HUES48 (cell line): Measurements from ENCODE around the gene FITM1.
A peak's percentile ranks its signal among the peaks of the same experiment; 100 is the strongest.

ENCODE experiments used
- H3K27ac ChIP-seq: one replicate; pipeline ENCODE4 v1.7.0; 2013; ENCODE audit warnings: low read depth, low read length, inconsistent platforms
- H3K27me3 ChIP-seq: 2 replicates; pipeline ENCODE4 v1.6.1; 2013; ENCODE audit warnings: mild to moderate bottlenecking, low read length; ENCODE audit not compliant: control insufficient read depth, insufficient read depth
- H3K36me3 ChIP-seq: 2 replicates; pipeline ENCODE4 v1.6.1; 2013; ENCODE audit warnings: low read length; ENCODE audit not compliant: control insufficient read depth, insufficient read depth
- H3K4me1 ChIP-seq: 2 replicates; pipeline ENCODE4 v1.6.1; 2013; ENCODE audit warnings: mild to moderate bottlenecking, low read length; ENCODE audit not compliant: control insufficient read depth, insufficient read depth
- H3K4me3 ChIP-seq: 2 replicates; pipeline ENCODE4 v1.5.1; 2013; ENCODE audit warnings: mild to moderate bottlenecking, low read depth, low read length
- H3K9ac ChIP-seq: 2 replicates; pipeline ENCODE4 v1.6.1; 2013; ENCODE audit warnings: mild to moderate bottlenecking, low read depth, low read length, moderate library complexity
- H3K9me3 ChIP-seq: 2 replicates; pipeline ENCODE4 v1.6.1; 2013; ENCODE audit warnings: low read length; ENCODE audit not compliant: control insufficient read depth, insufficient read depth

FITM1 gene

DNA sequence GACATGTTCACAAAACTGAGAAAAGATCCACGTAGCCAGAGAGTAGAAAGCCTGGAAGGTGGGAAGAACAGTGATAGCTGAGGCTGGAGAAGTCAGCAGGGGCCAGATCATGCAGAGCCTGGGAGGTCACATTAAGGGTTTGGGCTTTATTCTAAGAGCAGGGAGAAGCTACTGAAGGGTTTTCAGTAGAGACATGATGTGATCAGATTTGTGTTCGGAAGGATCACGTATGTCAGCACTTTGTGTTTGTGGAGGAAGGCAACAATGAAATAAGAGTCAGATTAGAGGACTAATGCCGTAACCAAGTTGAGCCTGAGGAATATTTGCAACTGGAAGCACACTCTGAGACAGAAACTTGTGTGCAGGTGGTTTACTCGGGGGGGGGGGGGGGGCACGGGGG is 40.6 kb upstream of the FITM1 start:
- H3K4me3 ChIP-seq: no peak overlapping the region
- H3K9ac ChIP-seq: no peak overlapping the region
- H3K27ac ChIP-seq: no peak overlapping the region
- H3K4me1 ChIP-seq: peaks cover 6% of the 10 kb centered on the region
- H3K27me3 ChIP-seq: no peaks in the 10 kb centered on the region
- no peaks in the 10 kb centered on the region for H3K36me3 ChIP-seq
- no peaks in the 10 kb centered on the region for H3K9me3 ChIP-seq

DNA sequence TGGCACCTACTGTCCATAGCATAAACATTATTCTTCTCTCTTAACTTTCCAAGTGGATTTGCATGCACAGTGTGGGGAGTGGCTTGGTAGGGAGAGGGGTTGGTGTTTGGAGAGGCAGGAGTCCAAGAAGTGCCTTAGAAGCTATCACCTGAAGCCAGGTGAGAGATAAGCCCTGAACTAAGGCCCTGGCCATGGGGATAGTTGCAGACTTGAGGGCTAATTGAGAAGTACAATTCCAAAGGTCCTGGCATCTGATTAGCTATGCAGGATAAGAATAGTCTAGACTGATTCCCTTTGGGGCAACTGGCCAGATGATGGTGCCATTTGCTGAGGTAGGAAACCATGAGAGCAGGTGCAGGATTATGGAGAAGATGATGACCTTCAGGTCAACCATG is 38.4 kb upstream of the FITM1 start:
- Histone ChIP-seq H3K36me3 (no peaks in the 10 kb centered on the region), H3K4me3 (no peak overlapping the region), H3K9me3 (no peaks in the 10 kb centered on the region), H3K27ac (no peak overlapping the region), H3K4me1 (peaks cover 16% of the 10 kb centered on the region), H3K27me3 (no peaks in the 10 kb centered on the region), H3K9ac (no peak overlapping the region)

DNA sequence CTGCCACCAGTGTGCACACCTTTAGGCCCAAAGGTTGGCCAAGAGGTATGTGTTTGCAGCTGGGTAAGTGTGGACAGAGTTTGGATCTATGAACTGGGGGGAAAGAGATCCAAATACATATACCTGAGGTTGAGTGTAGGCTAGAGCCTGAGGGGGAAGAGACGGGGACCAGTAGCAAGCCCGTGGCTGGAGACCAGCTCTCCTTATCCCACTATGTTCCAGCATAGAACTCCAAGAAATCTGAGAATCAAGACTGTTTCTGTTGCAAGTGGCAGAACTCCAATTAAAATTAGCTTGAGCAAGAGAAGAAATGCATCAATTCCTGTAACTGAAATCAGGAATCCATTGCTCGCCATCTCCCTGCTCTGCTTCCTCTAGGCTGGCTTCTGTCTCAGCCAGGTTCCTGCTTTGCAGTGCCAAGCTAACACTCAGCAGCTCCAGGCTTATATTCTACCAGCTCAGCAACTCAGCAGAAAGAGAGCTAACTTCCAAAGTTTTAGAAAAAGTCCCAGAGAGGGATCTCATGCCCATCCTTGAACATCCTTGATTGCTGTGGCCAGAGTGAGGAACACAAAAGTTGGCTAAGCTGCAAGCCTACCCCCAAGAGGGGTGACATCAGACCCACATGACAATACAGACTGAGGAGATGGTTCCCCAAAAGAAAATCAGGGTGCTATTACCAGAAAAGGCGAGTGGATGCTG is 37.8 kb upstream of the FITM1 start:
- Histone ChIP-seq H3K27me3 (no peaks in the 10 kb centered on the region), H3K27ac (no peak overlapping the region), H3K4me1 (peaks cover 16% of the 10 kb centered on the region), H3K4me3 (no peak overlapping the region), H3K36me3 (0 out of 2 replicates have a peak, but pooled peaks cover under 1% of the 10 kb centered on the region), H3K9me3 (no peaks in the 10 kb centered on the region), H3K9ac (no peak overlapping the region)

DNA sequence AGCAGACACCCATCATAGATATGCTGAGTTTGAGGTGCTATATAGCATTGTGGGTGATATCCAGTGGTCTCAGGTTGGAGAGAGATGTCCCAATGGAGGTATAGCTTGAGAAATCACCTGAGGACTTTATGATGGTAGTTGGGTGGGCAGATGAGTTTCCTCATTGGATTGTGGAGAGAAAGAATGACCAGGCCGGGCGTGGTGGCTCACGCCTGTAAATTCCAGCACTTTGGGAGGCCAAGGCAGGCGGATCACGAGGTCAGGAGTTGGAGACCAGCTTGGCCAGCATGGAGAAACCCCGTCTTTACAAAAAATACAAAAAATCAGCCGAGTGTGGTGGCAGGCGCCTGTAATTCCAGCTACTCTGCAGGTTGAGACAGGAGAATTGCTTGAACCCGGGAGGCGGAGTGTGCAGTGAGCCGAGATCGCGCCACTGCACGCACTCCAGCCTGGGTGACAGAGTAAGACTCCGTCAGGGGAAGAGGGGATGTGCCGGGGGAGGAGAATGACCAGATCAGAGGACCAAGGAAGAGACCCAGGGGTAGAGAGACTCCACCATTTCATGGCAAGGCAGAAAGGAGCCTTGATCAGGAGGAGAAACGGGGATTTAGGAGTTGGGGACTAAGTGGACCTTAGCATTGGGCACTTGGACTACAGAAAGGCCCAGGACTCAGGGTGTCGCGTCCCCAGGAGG is 37.1 kb upstream of the FITM1 start:
- H3K27ac ChIP-seq: peak overlapping the region; percentile 82
- peaks cover 8% of the 10 kb centered on the region for H3K36me3 ChIP-seq
- peaks cover 16% of the 10 kb centered on the region for H3K4me1 ChIP-seq
- H3K9ac ChIP-seq: peak overlapping the region; percentile 74
- H3K4me3 ChIP-seq: peak overlapping the region; percentile 46
- H3K27me3 ChIP-seq: no peaks in the 10 kb centered on the region
- H3K9me3 ChIP-seq: no peaks in the 10 kb centered on the region

DNA sequence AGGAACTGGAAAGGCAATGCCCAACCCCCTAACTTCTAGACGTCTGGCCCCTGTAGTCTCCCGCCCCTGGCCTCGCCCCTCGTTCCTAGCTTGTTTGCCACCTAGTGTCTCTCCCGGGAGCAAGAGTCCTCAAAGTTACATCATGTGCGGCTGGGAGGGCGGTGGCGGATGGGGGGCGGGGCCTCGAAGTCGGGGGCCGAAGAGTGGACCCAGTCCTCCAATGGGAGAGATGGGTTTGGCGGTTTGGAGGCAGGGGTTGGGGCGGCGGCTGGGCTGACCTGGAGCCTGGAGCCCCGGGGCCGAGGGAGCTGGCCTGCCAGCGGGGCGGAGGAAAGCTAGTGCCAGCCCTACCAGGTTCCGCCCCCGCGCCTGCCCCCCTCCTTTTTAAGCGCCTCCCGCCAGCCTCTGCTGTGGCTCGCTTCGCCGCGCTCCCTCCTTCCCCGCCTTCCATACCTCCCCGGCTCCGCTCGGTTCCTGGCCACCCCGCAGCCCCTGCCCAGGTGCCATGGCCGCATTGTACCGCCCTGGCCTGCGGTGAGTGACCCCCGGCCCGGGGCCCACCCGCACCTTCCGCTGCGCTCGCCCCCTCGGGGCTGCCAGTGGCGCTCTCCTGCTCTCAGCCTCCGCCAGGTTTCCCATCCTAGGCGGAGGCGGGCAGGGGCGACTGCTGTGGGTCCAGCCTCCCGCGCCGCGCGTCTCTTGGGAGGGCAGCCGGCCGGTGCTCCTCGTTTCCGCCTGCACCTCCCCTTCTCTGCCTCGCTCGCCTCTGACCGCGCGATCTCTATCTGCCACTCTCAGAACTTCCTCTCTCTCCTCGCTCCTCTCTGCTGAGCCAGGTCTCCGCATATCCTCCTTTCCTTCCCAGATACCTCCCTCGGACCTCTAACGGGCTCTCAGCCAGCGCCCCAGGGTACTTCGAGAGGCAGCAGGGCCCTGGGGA is 36.3 kb upstream of the FITM1 start, which contains the start of gene PCK2:
TSS of gene PCK2 (plus strand) at position 411 of the 940 bp plus-strand sequence. CDS start at position 506, 95 bp downstream.
- peak within 1 kb of the TSS; percentile 88 for H3K27ac ChIP-seq

DNA sequence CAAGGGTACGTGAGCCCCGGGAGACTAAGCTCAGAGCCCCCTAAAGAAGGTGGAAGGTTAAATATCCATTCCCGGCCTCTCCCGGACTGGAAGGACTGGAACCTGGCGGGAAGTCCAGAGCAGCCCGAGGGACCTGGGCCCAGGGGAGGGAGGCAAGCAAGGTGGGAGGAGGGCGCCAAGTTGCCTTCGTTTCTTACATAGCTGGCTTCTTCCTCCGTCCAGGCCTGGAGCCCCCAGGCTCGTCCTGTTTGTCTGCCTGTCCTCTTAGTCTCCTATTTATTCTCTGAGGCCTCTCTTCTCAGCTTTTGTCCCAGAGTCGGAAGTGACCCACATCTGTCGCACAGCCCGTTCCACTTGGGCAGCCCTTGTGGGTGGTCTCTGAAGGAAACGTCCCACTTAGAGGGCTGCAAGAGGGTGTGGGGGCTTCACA is 35.6 kb upstream of the FITM1 start:
- peaks cover 16% of the 10 kb centered on the region for H3K4me1 ChIP-seq
- H3K9me3 ChIP-seq: no peaks in the 10 kb centered on the region
- peak overlapping the region; percentile 85 for H3K4me3 ChIP-seq
- no peaks in the 10 kb centered on the region for H3K27me3 ChIP-seq
- peak overlapping the region; percentile 88 for H3K27ac ChIP-seq
- H3K9ac ChIP-seq: peak overlapping the region; percentile 89
- H3K36me3 ChIP-seq: peaks cover 23% of the 10 kb centered on the region

More for the DNA sequence above, 36.3 kb upstream of the FITM1 start, which contains the start of gene PCK2:
- Histone ChIP-seq H3K9me3 (no peaks in the 10 kb centered on the region), H3K27me3 (no peaks in the 10 kb centered on the region), H3K36me3 (peaks cover 16% of the 10 kb centered on the region), H3K4me1 (peaks cover 16% of the 10 kb centered on the region), H3K4me3 (peak within 1 kb of the TSS; percentile 85), H3K9ac (peak within 1 kb of the TSS; percentile 89)

DNA sequence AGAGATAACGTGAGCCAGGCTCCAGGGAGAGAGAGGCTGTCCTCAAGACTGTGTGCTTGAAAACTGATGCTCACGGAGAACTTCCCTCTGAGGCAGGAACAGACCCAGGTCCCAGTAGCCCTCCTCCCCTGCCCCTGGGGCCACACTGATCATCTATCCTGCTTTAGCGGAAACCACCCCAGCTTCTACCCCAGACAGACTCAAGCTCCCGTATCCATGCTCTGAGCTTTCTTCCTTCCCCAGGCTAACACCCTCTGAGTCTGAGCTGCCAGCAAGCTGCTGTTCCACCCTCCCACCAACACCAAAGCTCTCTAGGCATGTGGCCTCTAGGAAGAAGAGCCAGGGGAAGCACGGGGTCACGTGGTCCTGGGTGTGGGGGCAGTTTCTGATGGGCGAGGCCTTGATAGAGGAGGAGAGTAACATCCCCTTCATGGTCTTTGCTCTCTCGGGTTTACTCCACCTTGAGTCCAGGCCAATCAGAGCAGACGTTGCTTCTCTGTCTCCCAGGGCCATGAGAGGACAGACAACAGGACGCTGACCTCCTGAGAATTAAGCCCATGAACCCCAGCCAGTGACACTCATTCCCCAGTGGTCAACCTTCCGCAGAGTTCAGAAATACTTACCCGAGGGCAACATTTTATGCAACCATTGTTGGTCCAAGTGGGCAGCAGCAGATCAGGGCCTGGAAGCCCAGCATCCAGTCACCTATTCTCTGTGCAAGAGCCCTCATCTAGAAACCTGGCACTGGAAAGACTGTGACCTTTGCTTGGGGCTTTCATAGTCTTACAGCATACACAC is 35.0 kb upstream of the FITM1 start:
- Histone ChIP-seq H3K9ac (peak overlapping the region; percentile 89), H3K9me3 (no peaks in the 10 kb centered on the region), H3K4me3 (peak overlapping the region; percentile 85), H3K4me1 (peaks cover 16% of the 10 kb centered on the region), H3K27me3 (no peaks in the 10 kb centered on the region), H3K27ac (peak overlapping the region; percentile 88), H3K36me3 (peaks cover 29% of the 10 kb centered on the region)

DNA sequence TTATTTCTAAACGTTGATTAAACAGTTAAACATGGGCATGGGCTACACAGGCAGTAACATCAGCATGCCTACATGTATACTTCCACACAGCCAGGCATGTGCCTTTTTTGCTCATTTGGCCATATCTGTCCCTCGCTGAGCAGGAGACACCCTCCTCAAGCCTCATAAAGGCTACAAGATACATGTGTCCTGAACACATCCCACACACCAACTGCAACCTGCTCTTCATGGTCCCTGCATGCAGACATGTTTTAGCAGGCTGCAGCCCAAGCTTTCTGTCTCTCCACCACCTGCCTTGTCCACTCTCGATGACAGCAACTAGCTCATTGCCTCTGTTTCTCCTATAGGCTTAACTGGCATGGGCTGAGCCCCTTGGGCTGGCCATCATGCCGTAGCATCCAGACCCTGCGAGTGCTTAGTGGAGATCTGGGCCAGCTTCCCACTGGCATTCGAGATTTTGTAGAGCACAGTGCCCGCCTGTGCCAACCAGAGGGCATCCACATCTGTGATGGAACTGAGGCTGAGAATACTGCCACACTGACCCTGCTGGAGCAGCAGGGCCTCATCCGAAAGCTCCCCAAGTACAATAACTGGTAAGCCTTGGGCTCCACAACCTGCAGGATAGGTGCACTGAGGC is 33.8 kb upstream of the FITM1 start:
- no peak overlapping the region for H3K27ac ChIP-seq
- H3K9me3 ChIP-seq: no peaks in the 10 kb centered on the region
- H3K9ac ChIP-seq: no peak overlapping the region
- H3K4me3 ChIP-seq: no peak overlapping the region
- peaks cover 39% of the 10 kb centered on the region for H3K36me3 ChIP-seq
- H3K4me1 ChIP-seq: peaks cover 16% of the 10 kb centered on the region
- H3K27me3 ChIP-seq: no peaks in the 10 kb centered on the region

DNA sequence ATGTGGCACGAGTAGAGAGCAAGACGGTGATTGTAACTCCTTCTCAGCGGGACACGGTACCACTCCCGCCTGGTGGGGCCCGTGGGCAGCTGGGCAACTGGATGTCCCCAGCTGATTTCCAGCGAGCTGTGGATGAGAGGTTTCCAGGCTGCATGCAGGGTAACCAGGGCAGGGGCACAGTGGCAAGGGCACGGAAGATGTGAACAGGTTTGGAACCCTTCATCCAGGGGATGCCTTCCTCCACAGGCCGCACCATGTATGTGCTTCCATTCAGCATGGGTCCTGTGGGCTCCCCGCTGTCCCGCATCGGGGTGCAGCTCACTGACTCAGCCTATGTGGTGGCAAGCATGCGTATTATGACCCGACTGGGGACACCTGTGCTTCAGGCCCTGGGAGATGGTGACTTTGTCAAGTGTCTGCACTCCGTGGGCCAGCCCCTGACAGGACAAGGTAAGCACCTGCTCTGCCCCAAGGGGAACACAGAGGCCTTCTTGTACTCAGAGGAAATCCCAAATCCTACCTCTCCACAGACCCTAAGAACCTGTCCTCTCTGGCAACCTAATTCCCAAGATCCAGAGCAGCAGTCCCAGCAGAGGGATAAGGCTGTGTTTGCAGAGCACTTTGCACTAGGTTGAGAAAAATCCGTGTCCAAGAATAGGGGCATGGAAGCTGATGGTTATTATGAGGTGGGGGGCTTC is 32.1 kb upstream of the FITM1 start:
- H3K36me3 ChIP-seq: peaks cover 52% of the 10 kb centered on the region
- no peak overlapping the region for H3K4me3 ChIP-seq
- peaks cover 14% of the 10 kb centered on the region for H3K4me1 ChIP-seq
- no peak overlapping the region for H3K27ac ChIP-seq
- H3K9me3 ChIP-seq: no peaks in the 10 kb centered on the region
- no peaks in the 10 kb centered on the region for H3K27me3 ChIP-seq
- H3K9ac ChIP-seq: no peak overlapping the region
